Frontal cortex (tissue), 4 donors: ENCODE data around the gene C16orf89. TPM values are rescaled to one million over a fixed set of nuclear protein-coding genes. Genes with fewer than 3 reads are reported as not detected.

Experiments
- DNase-seq, 2 donors: peaks; one replicate each; pipeline ENCODE4 v3.0.0; 2012; ENCODE audit warnings: low spot score in 2 of 2
- FAIRE-seq: peaks from 2 replicates; lab custom pipeline; 2012; peaks lifted over from hg19 to GRCh38; lab: Jason Lieb, UNC
- total RNA-seq: library from RNA; depleted of rRNA; stranded (reverse); fragments of >200 nt; gene quantifications from one replicate; pipeline ENCODE4 v1.2.3, GENCODE V29; 2014
- donor health status: control.
- donor health status: control.
- donor health status: control.

C16orf89 gene
- total RNA-seq, 1 donor from 2014 or later = 3.3 TPM

DNA sequence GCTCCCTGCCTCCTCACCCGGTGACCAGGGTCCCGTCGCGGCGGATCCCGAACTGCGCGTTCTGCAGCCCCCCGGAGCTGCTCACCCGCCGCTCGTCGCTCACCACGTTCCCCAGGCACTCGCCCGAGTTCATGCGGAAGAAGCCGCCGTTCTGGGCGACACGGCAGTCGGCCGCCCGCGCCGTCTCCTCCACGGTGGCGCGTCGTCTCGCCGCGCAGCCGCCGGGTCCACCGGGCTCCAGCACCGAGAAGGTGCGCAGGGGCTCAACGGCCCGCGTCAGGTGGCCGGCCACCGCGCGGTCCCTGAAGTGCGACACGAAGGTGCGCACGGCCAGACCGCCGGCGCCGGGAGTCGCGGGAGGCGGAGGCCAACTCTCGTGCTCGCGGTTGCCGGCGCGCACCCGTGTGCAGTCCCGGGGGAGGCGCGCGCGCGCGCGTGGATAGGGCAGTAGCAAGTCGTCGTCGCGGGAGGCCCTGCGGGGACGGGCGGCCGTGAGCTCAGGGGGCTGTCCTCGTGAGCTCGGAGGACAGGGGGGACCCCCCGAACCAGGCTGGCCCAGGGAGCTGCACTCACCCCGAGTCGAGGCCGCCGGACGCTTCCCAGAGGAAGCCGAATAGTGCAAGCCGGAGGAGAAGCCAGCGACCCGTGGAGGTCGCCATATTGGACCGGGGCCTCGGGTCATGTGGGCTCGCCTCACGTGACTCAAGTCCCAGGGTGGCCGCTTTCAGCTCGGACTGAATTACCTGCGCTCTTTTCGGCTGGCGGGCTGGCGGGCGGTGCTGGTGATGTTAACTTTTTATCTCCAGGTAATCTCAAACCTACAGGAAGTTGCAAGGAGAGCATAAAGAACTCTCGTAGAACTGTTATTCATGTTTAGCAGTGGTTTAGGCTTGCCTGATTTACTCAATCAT, 32.2 kb downstream of the C16orf89 start, which contains the start of gene NAGPA:
NAGPA (minus strand) TSS at position 680 of the 911 bp plus-strand sequence; CDS start at position 659, 21 bp downstream.
- DNase-seq (peak; percentile 90 to 93), FAIRE-seq (no peak)

DNA sequence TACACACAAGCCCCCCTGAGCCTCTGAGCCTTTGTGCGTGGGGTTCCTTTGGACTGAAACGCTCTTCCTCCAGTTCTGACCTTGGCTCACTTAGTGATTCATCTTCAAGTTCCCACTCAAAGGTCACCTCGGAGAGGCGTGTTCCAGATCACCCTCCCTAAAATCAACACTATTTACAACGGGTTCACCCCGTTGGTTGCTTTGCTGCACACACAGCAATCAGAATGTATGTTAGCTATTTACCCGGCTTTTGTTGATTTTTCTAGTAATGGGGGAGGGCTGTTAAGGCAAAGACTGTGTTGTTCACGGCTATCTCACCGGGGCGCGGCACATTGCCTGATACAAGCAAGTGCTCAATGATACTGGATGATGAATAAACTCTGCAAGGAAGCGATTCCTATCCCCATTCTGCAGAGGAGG, 33.0 kb downstream of the C16orf89 start:
- DNase-seq (no peak), FAIRE-seq (no peak)

GRCh38 chr16:5031601-5032000, 34.2 kb downstream of the C16orf89 start:
- no peak for DNase-seq
- FAIRE-seq = no peak

DNA sequence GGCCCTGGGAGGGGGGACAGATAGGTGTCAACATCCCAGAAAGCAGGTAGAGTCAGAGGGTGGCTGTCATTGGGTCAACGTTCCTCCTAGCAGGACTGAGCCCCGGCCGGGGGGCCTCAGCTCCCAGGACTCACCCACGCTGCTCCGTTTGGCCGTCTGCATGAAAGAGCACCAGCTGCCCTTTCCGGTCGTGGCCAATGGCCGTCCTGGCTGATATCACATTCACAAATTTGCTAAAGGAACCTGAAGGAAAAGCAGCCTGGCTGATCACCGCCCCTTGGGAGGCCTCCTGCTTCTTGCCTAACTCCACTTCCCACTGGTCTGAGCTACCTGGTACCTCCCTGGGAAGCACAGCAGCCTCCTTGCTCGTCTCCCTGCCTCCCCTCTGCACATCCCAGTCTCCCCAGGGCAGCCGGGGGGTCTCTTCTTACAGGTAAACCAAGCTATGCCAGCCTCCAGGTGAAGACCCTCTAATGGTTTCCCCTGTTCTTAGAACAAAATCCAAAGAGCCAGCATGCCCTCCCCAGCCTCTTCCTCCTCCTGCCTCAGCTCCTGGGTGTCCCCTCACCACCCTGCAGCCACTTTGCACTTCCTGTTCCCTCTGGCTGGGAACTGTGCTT, 35.4 kb downstream of the C16orf89 start:
- FAIRE-seq = no peak
- DNase-seq = no peak

GRCh38 chr16:5028950-5029475, 36.7 kb downstream of the C16orf89 start:
- peak in 1 of 2 donors; percentile 4 for DNase-seq
- no peak for FAIRE-seq

GRCh38 chr16:5027575-5028235, 38.1 kb downstream of the C16orf89 start:
- no peak for FAIRE-seq
- no peak for DNase-seq

DNA sequence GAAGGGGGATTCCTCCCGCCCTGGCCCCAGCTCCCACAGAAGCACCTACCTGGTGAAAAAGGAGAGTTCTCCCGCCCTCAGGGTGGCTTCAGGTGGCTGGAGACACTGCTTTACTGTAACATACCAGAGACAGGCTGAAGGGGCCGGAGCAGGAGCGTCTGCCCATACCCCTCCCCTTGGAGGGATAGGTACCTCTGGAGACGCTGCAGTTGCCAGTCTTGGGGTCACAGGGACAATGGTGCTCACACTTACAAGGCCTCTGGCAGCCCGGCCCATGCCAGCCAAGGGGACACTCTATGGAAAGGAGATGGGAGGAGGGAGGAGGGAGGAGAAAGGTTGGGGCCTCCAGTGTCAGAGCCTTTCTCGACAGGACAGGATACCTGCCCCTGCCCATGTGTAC, 38.7 kb downstream of the C16orf89 start:
- no peak for FAIRE-seq
- DNase-seq = no peak

GRCh38 chr16:5026664-5027063, 39.1 kb downstream of the C16orf89 start:
- no peak for FAIRE-seq
- no peak for DNase-seq

DNA sequence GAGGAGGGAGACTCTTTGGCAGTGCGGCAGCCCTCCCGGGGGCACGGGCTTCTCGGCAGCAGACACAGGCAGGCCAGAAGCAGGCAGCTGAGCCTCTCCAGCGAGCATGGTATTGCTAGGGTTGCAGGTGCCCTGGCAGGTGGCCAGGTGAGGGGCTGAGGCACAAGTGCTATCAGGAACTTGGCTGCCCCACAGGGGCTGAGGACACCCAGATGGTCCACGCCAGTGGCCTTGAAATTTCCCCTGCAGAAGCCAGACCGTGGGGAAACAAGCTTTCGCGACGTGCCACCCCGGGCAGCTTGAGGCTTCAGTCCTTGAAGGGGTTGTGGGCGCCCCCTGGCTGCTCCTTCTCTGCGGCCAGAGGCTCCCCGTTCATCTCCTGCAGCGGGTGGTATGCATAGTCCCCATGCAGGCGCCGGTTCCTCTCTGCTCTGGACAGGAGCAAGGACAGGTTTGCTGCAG, 40.6 kb downstream of the C16orf89 start:
- no peak for FAIRE-seq
- DNase-seq = peak in 1 of 2 donors; percentile 65

DNA sequence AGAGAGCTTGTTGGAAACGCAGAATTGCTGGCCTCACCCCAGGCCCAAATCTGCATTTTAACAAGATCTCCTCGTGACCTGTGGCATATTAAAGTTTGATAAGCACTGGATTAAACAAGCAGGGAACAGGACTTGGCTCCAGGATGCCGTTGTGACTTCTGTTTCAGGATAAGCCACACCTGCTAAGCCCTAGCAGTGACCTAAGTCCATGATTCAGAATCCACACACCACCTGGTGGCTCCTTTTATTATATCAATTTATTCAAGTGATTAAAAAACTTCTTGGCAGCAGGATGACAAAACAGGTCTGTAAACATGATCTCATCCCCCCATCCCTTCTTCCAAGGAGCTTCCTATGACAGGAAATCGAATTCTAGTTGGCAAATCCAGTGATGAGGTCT, 41.1 kb downstream of the C16orf89 start:
- no peak for DNase-seq
- FAIRE-seq = no peak

- FAIRE-seq = no peak
Measured at GRCh38 chr16:5022521-5022920, 43.2 kb downstream of the C16orf89 start.

DNA sequence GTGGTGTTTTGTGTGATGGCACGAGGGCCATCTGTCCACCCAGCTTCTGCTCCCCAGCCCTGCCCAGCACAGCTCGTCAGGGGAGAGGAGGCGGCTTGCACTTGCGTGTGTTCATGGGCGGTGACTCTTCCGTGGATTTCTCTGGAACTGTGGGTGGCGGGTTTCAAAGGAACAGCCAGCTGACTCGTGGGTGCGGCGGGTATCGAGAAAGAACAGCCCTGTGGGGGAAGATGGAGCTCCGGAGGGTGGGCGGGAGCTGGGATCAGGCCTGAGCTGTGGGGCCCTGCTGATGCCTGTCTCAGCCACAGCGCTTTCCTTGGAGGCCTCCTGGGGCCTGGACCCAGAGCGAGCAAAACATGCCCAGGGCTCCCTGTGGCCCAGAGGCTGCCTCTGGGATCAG, 45.2 kb downstream of the C16orf89 start:
- FAIRE-seq = no peak
- DNase-seq = no peak

More at GRCh38 chr16:5022521-5022920, 43.2 kb downstream of the C16orf89 start:
- no peak for DNase-seq

- DNase-seq (no peak), FAIRE-seq (no peak)
Measured at GRCh38 chr16:5019775-5020174, 46.0 kb downstream of the C16orf89 start.

- peak; percentile 77 for FAIRE-seq
- DNase-seq = no peak
Measured at GRCh38 chr16:5018793-5019192, 47.0 kb downstream of the C16orf89 start.

DNA sequence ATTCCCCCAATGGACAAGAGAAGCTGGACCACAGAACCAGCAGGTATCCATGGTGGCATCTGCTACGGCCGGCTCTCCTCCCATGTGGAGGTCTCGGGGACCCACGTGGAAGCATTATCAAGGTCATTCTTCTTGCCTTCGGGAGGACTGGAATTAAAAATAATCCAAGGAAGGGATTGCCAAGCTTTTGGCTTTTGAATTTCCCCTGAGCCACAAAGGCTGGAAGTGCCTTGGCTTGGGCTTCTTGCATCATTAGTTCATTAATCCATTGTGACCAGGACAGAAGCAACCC, 48.1 kb downstream of the C16orf89 start:
- no peak for DNase-seq
- FAIRE-seq = no peak

DNA sequence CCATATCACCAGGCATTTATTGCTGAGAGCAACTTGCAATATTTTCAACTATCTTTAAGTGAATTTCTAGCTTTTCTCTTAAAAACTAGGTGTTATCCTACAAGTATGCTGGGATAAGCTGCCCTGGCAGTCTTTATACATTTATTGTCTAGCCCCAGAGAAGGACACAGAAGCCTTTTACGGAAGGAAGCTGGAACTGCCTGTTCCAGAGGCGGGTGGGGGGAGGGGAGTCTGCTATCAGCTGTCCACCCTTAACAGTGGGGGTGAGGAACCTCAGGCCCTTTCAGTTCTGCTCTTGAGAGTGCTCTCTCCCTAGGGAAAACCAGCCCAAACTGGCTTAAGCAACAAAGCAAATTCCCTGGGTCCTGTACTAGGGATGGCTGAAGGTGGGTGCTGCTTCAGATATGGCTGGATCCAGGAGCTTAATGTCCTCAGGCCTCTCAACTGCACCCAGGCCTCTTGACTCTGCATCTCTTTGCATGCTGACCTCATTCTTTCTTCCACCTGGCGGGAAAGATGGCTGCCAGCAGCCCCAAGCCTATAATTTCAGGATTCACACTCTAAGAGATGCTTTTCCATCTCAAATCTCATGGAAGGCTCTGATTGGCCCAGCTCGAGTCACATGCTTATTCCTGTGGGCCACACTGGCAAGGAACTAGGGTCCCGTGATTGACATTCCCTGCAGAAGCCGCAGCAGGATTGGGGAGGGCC, 48.6 kb downstream of the C16orf89 start:
- no peak for FAIRE-seq
- DNase-seq = no peak

- DNase-seq = no peak
- no peak for FAIRE-seq
Measured at GRCh38 chr16:5015887-5016286, 49.9 kb downstream of the C16orf89 start.

DNA sequence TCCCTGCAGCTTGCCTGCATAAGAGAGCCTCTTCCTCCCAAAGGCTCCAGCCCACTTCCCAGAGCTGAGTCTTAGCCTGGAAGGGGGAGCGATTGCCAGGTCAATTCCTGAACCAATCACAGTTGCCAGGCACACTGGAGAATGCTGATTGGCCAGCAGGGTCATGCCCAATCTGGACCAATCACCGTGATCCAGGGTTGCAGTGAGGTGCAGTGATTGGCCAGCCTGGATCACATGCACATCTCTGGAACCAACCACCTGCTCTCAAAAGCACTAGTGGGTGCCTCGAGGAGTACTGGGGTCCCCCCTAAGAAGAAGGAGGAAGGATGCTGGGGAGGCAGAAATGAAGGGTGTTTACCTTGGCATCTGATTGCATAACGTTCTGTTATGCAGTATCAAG, 50.4 kb downstream of the C16orf89 start:
- no peak for DNase-seq
- no peak for FAIRE-seq

DNA sequence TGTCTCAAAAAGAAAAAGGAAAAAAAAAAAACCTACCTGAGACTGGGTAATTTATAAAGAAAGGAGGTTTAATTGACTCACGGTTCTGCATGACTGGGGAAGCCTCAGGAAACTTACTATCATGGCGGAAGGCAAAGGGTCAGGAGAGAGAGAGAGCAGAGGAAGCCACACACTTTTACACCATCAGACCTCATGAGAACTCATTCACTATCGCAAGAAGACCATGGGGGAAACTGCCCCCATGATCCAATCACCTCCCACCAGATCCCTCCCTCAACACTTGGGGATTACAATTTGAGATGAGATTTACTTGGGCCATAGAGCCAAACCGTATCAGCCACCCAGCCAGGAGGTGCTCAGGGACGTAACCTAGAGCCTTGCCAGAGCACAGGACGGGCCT, 52.9 kb downstream of the C16orf89 start:
- FAIRE-seq = no peak
- DNase-seq = no peak

GRCh38 chr16:5011637-5012036, 54.1 kb downstream of the C16orf89 start:
- DNase-seq = no peak

More at GRCh38 chr16:5011637-5012036, 54.1 kb downstream of the C16orf89 start:
- FAIRE-seq = no peak
